Stomach (tissue), 9 donors: Measurements from ENCODE around the gene LIMA1. TPM values are rescaled to one million over a fixed set of nuclear protein-coding genes. Genes with fewer than 3 reads are reported as not detected.

Experiments
- DNase-seq, 2 donors: peaks; one replicate each; pipeline versions ENCODE4 v3.0.0 to v3.0.0-alpha.2; 2013 to 2019
- H3K27ac ChIP-seq, 5 donors: fragments of 200-600 bp in 4 of 5; sonication (generic) in 4 of 5; one replicate each; pipeline ENCODE4 v1.5.1; 2013 to 2019; ENCODE audit warnings: mild to moderate bottlenecking in 1 of 5, moderate library complexity in 1 of 5
- H3K27me3 ChIP-seq, 3 donors: fragments of 200-600 bp; sonication (generic); one replicate each; pipeline ENCODE4 v1.5.1; 2017 to 2019; ENCODE audit warnings: mixed run types in 1 of 3
- H3K36me3 ChIP-seq, 4 donors: fragments of 200-600 bp; sonication (generic); 1 replicate in 3 of 4; 2 replicates in 1 of 4; pipeline ENCODE4 v1.5.1; 2016 to 2019
- H3K4me1 ChIP-seq, 4 donors: fragments of 200-600 bp; sonication (generic); one replicate each; pipeline ENCODE4 v1.5.1; 2016 to 2019
- H3K4me3 ChIP-seq, 4 donors: fragments of 200-600 bp; sonication (generic) in 3 of 4; one replicate each; pipeline ENCODE4 v1.5.1; 2016 to 2019; ENCODE audit warnings: mild to moderate bottlenecking in 1 of 4
- H3K9me3 ChIP-seq, 4 donors: fragments of 200-600 bp; sonication (generic); one replicate each; pipeline ENCODE4 v1.5.1; 2016 to 2019
- EP300 ChIP-seq: sonication (generic); formaldehyde crosslinking; IDR thresholded peaks from one replicate; pipeline ENCODE4 v1.6.1; 2017; ENCODE audit warnings: antibody characterized with exemption
- POLR2A ChIP-seq, 4 donors: fragments of 450-650 bp; IDR thresholded peaks; one replicate each; pipeline ENCODE4 v1.6.1; 2016; ENCODE audit warnings: antibody characterized with exemption in 4 of 4, control low read depth in 2 of 4, mild to moderate bottlenecking in 1 of 4, moderate library complexity in 1 of 4
- POLR2AphosphoS5 ChIP-seq, 3 donors: sonication (generic); formaldehyde crosslinking; IDR thresholded peaks; one replicate each; pipeline ENCODE4 v1.6.1; 2016; ENCODE audit warnings: antibody characterized with exemption in 3 of 3
- WGBS, 5 donors: extraction: QIAGEN DNeasy Blood & Tissue Kit in 3 of 5; methylation state at CpG; one replicate each; pipeline versions ENCODE4 v1.1.5 to v1.1.7; 2013 to 2018; 5-methylcytosine and 5-hydroxymethylcytosine counted together
- intact Hi-C: fragments of 100-400 bp; cut with DNase I; formaldehyde crosslinking; loops from one replicate; pipeline ENCODE4 v1.15.1; 2023; ENCODE audit warnings: low total_unique reads
- polyA plus RNA-seq, 3 donors: library from polyadenylated mRNA; stranded (reverse); fragments of 200-250 nt; gene quantifications; one replicate each; pipeline ENCODE4 v1.2.3, GENCODE V29; 2013
- total RNA-seq, 5 donors: library from RNA; depleted of rRNA; stranded (reverse); fragments of >200 nt; gene quantifications; one replicate each; pipeline versions ENCODE4 v1.1.0 to v1.2.3, GENCODE V29; 2014 to 2016
- TF ChIP-seq, protein P1 (sequence below), 7 experiments: fragments of 450-650 bp in 4 of 7; fragments of 200-600 bp in 3 of 7; sonication (generic) in 3 of 7; IDR thresholded peaks; one replicate each; pipeline ENCODE4 v1.5.1; 2016 to 2019; ENCODE audit warnings: antibody characterized with exemption in 7 of 7, control low read depth in 2 of 7, mild to moderate bottlenecking in 1 of 7
- donor health status: healthy with polysubstance abuse.
- donor health status: Bipolar disorder and iron deficiency.
- donor health status: healthy.

Gene LIMA1
- total and polyA plus RNA-seq, 8 donors = 28.7 to 143 (median 83.2) TPM

DNA sequence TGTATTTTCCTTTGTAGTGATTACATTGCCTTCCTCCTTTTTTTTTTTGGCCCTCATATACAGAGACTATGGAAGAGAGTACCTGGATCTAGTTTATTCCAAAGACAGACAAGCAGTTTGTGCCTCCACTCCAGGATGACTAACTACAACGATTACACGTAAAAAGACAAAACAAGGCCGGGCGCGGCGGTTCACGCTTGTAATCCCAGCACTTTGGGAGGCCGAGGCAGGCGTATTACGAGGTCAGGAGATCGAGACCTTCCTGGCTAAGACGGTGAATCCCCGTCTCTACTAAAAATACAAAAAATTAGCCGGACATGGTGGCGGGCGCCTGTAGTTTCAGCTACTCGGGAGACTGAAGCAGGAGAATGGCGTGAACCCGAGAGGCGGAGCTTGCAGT, 118.4 kb downstream of the LIMA1 start:
- WGBS, 5 donors = 95 to 98% (median 96%) methylated on average over 18 to 20 of the region's 20 CpGs
- Histone ChIP-seq H3K4me1 (peaks cover 8 to 57% (median 34%) of the 10 kb centered on the region in 4 donors), H3K27me3 (no peaks in the 10 kb centered on the region), H3K4me3 (no peak overlapping the region), H3K36me3 (no peaks in the 10 kb centered on the region), H3K27ac (no peak overlapping the region), H3K9me3 (no peaks in the 10 kb centered on the region)
- TF ChIP-seq, protein P1, sequence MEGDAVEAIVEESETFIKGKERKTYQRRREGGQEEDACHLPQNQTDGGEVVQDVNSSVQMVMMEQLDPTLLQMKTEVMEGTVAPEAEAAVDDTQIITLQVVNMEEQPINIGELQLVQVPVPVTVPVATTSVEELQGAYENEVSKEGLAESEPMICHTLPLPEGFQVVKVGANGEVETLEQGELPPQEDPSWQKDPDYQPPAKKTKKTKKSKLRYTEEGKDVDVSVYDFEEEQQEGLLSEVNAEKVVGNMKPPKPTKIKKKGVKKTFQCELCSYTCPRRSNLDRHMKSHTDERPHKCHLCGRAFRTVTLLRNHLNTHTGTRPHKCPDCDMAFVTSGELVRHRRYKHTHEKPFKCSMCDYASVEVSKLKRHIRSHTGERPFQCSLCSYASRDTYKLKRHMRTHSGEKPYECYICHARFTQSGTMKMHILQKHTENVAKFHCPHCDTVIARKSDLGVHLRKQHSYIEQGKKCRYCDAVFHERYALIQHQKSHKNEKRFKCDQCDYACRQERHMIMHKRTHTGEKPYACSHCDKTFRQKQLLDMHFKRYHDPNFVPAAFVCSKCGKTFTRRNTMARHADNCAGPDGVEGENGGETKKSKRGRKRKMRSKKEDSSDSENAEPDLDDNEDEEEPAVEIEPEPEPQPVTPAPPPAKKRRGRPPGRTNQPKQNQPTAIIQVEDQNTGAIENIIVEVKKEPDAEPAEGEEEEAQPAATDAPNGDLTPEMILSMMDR (IDR thresholded peaks at IDR 0.05) = no peak
- TF ChIP-seq EP300 (no peak), POLR2AphosphoS5 (IDR thresholded peaks at IDR 0.05) (no peak), POLR2A (IDR thresholded peaks at IDR 0.05) (no peak)
- DNase-seq = no peak
- intact Hi-C loops = no loop called here

DNA sequence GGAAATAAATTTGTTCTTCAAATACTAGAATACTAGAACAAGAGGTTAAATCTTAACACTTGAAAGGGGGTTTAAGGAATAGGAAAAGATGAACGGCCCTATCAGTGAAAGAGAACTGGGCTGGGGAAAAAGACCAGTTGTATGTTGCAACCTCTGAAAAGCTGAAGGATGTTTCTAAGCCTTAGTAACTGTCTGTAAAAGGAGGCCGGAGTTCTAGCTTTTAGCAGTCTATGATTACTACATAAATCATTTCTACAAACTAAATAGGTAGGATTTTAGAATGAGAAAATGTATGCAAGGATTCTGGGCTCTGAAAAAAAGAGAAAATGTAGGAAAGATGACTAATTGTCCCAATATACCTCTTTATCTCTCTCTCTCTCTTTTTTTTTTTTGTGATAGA, 121.1 kb downstream of the LIMA1 start:
- DNase-seq = no peak
- Histone ChIP-seq H3K9me3 (no peaks in the 10 kb centered on the region), H3K4me1 (peaks cover 8 to 50% (median 32%) of the 10 kb centered on the region in 4 donors), H3K4me3 (no peak overlapping the region), H3K27me3 (no peaks in the 10 kb centered on the region), H3K36me3 (no peaks in the 10 kb centered on the region), H3K27ac (no peak overlapping the region)
- intact Hi-C loops = no loop called here
- 59 to 82% (median 78%) methylated on average over 2 of the region's 2 CpGs for whole genome bisulfite sequencing, 5 donors
- TF ChIP-seq, protein P1 (IDR thresholded peaks at IDR 0.05) = no peak
- no peak for TF ChIP-seq EP300
- TF ChIP-seq POLR2AphosphoS5 (IDR thresholded peaks at IDR 0.05) = no peak
- no peak for TF ChIP-seq POLR2A (IDR thresholded peaks at IDR 0.05)

DNA sequence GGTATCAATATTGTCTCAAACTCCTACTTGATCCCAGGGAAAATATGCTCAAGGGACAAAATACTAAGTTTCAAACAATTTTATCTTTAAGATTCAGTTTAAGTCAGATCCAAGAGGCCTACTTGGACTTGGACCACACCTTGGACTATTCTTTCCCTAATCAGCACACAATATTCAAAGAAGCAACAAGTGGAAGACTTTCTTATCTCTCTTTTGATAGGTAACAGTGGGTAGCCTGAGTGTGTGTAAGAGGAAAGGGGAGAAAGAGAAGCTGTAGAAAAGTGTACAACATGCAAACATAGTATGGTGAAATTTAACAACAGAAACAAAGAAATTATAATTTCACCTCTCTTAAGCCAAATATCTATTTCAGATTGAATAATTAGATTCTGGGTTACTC, 122.7 kb downstream of the LIMA1 start:
- no peaks in the 10 kb centered on the region for H3K27me3 ChIP-seq

DNA sequence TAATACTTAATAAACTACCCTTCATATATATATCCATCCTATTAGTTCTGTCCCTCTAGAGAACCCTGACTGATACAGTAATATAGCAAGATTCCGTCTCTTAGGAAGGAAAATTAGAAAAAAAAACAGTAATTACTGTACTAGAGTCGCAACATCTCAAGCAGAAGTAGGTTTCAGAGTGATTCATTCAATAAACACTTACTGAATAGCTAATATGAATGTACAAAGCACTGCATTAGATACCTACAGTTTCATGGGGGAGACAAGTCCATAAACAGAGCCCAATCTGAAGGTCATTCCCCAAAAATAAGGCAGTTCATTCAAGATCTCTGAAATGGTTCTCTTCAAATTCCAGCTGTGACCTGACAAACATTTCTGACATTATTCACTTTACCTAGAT, 126.1 kb downstream of the LIMA1 start:
- Histone ChIP-seq H3K36me3 (peaks cover 0 to 13% (median 9%) of the 10 kb centered on the region in 4 donors), H3K9me3 (no peaks in the 10 kb centered on the region), H3K4me3 (no peak overlapping the region), H3K4me1 (peaks cover 0 to 26% (median 11%) of the 10 kb centered on the region in 4 donors), H3K27me3 (no peaks in the 10 kb centered on the region), H3K27ac (no peak overlapping the region)
- WGBS, 5 donors = 78 to 90% (median 81%) methylated on average over 2 of the region's 2 CpGs
- DNase-seq = no peak
- intact Hi-C loops = no loop called here
- TF ChIP-seq POLR2A (IDR thresholded peaks at IDR 0.05) = no peak
- TF ChIP-seq POLR2AphosphoS5 (IDR thresholded peaks at IDR 0.05) = no peak
- no peak for TF ChIP-seq EP300
- TF ChIP-seq, protein P1 (IDR thresholded peaks at IDR 0.05) = no peak

More for the DNA sequence above, 122.7 kb downstream of the LIMA1 start:
- no peak overlapping the region for H3K27ac ChIP-seq
- peaks cover under 1 to 42% (median 22%) of the 10 kb centered on the region in 4 donors for H3K4me1 ChIP-seq
- TF ChIP-seq POLR2A (IDR thresholded peaks at IDR 0.05) (no peak), EP300 (no peak), POLR2AphosphoS5 (IDR thresholded peaks at IDR 0.05) (no peak)
- TF ChIP-seq, protein P1 (IDR thresholded peaks at IDR 0.05) = no peak
- no peak overlapping the region for H3K4me3 ChIP-seq
- intact Hi-C loops = no loop called here
- no peaks in the 10 kb centered on the region for H3K9me3 ChIP-seq
- DNase-seq = no peak
- no peaks in the 10 kb centered on the region for H3K36me3 ChIP-seq
